Vagina (tissue), 2 donors: ENCODE results near the gene SNX19. TPM values are rescaled to one million over a fixed set of nuclear protein-coding genes. Genes with fewer than 3 reads are reported as not detected.

ENCODE experiments used
- DNase-seq, 2 donors: peaks; one replicate each; pipeline ENCODE4 v3.0.0-alpha.2; 2017; ENCODE audit errors: extremely low spot score in 2 of 2
- H3K27ac ChIP-seq: fragments of 200-600 bp; sonication (generic); one replicate; pipeline ENCODE4 v1.5.1; 2019
- H3K27me3 ChIP-seq: fragments of 200-600 bp; sonication (generic); one replicate; pipeline ENCODE4 v1.5.1; 2019
- H3K36me3 ChIP-seq, 2 donors: fragments of 200-600 bp; sonication (generic); one replicate each; pipeline ENCODE4 v1.5.1; 2017 to 2019
- H3K4me1 ChIP-seq: fragments of 200-600 bp; sonication (generic); one replicate; pipeline ENCODE4 v1.5.1; 2019
- H3K4me3 ChIP-seq, 2 donors: fragments of 200-600 bp; sonication (generic); 1 replicate in 1 of 2; 2 replicates in 1 of 2; pipeline ENCODE4 v1.5.1; 2016 to 2019
- H3K9me3 ChIP-seq: fragments of 200-600 bp; sonication (generic); one replicate; pipeline ENCODE4 v1.5.1; 2019
- POLR2A ChIP-seq, 2 donors: fragments of 450-650 bp; IDR thresholded peaks; one replicate each; pipeline ENCODE4 v1.6.1; 2017; ENCODE audit warnings: antibody characterized with exemption in 2 of 2, mild to moderate bottlenecking in 2 of 2, moderate library complexity in 2 of 2
- POLR2AphosphoS5 ChIP-seq, 2 donors: sonication (generic); formaldehyde crosslinking; IDR thresholded peaks; one replicate each; pipeline ENCODE4 v1.9.0; 2017; ENCODE audit warnings: antibody characterized with exemption in 2 of 2, mild to moderate bottlenecking in 2 of 2, low read depth in 1 of 2; ENCODE audit not compliant: insufficient read depth in 1 of 2
- intact Hi-C: fragments of 100-400 bp; cut with DNase I; formaldehyde crosslinking; loops from one replicate; pipeline ENCODE4 v1.15.1; 2023
- total RNA-seq: library from RNA; depleted of rRNA; stranded (reverse); fragments of >200 nt; gene quantifications from one replicate; pipeline ENCODE4 v1.2.3, GENCODE V29; 2016
- TF ChIP-seq, protein P1 (sequence below), 3 experiments: fragments of 450-650 bp in 2 of 3; fragments of 200-600 bp in 1 of 3; sonication (generic) in 1 of 3; IDR thresholded peaks; one replicate each; pipeline ENCODE4 v1.5.1; 2017 to 2019; ENCODE audit warnings: antibody characterized with exemption in 3 of 3, mild to moderate bottlenecking in 2 of 3, moderate library complexity in 2 of 3

SNX19 gene
- total RNA-seq, 1 donor from 2014 or later = 67.5 TPM

DNA sequence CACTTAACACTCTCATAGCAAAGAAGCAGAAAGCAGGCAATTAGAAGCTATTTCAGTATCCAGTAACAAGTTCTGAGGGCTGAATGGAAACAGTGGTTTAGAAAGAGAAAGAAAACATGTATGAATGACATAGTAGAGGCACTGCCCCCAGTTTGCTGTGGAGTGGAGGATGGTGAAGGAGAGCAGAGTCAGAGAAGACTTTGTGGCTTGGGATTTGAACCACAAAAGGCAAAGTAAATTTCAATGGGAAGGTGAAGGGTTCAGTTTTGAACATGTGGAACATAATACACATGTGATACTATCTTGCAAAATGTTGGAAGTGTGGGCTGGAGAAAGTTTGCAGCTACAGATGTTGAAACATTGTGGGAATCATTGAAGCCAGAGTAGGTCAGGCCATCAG, 81.4 kb downstream of the SNX19 start:
- no peak for TF ChIP-seq POLR2A (IDR thresholded peaks at IDR 0.05)
- H3K9me3 ChIP-seq = no peaks in the 10 kb centered on the region
- peaks cover 22% of the 10 kb centered on the region for H3K4me1 ChIP-seq
- no peak overlapping the region for H3K4me3 ChIP-seq
- intact Hi-C loops = no loop called here
- no peak for DNase-seq
- no peak overlapping the region for H3K27ac ChIP-seq
- no peaks in the 10 kb centered on the region for H3K36me3 ChIP-seq
- H3K27me3 ChIP-seq = no peaks in the 10 kb centered on the region

DNA sequence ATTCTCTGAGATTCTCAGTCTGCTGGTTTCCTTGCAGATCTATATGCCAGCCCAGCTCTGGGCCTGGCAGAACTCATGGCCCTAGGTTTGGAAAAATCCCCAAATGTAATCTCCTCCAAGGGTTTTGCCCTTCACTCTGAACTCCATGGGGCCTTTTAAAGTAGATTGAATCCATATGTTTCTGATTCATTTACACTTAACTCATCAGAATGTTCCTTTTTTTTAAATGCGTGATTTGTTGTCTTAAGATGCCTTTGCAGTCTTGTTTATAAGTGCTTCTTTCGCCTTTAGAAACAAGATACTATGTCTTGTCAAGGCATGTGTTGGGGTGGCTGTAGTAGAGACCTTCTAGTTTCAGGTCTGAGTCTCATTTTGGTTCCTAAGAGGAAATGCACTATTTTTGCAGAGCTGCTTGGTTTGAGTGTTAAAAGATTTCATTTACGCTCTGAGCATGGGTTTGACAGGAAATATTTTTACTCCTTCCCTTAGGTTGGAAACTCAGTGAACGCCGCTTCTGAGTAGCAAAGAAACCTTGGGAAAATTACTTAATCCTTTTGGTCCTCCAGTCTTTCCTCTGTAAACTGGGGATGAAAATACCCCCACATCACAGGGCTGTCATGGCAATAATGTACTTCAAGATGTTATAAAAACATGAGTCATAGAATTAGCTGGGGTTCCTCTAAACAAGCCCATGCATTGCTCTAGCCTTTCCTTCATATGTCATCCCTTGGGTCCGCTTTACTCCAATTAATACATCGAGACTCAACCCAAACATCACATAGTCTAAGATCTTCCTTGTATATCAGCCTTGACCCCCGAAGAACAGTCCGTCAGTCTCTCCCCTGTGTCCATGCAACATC, 83.5 kb downstream of the SNX19 start:
- Histone ChIP-seq H3K4me3 (no peak overlapping the region), H3K9me3 (no peaks in the 10 kb centered on the region), H3K27me3 (no peaks in the 10 kb centered on the region), H3K4me1 (peaks cover 24% of the 10 kb centered on the region), H3K27ac (no peak overlapping the region), H3K36me3 (no peaks in the 10 kb centered on the region)
- DNase-seq = no peak
- intact Hi-C loops = no loop called here
- no peak for TF ChIP-seq POLR2AphosphoS5 (IDR thresholded peaks at IDR 0.05; ENCODE audit: insufficient read depth in 1 of 2, low read depth in 1 of 2)
- TF ChIP-seq, protein P1, sequence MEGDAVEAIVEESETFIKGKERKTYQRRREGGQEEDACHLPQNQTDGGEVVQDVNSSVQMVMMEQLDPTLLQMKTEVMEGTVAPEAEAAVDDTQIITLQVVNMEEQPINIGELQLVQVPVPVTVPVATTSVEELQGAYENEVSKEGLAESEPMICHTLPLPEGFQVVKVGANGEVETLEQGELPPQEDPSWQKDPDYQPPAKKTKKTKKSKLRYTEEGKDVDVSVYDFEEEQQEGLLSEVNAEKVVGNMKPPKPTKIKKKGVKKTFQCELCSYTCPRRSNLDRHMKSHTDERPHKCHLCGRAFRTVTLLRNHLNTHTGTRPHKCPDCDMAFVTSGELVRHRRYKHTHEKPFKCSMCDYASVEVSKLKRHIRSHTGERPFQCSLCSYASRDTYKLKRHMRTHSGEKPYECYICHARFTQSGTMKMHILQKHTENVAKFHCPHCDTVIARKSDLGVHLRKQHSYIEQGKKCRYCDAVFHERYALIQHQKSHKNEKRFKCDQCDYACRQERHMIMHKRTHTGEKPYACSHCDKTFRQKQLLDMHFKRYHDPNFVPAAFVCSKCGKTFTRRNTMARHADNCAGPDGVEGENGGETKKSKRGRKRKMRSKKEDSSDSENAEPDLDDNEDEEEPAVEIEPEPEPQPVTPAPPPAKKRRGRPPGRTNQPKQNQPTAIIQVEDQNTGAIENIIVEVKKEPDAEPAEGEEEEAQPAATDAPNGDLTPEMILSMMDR (IDR thresholded peaks at IDR 0.05) = no peak
- no peak for TF ChIP-seq POLR2A (IDR thresholded peaks at IDR 0.05)

DNA sequence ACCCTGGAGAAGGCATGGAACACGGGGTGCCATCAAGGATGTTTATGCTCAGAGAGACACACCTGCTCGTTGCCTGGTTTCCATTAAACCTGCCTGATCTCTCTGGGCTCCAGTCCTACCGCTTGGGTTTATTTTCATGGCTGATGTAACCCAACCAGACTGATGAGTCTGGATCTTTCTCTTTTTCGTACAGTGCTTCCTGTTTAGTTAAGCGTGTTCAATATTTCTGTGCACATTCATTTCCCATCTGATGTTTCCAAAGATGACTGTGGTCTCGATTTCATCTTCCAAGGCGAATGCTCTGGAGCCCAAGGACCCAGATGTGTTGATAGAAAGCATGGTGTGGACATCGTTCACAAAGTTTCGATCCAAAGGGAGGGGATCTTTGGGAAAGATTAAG, 84.3 kb downstream of the SNX19 start:
- Histone ChIP-seq H3K9me3 (no peaks in the 10 kb centered on the region), H3K27me3 (no peaks in the 10 kb centered on the region), H3K36me3 (no peaks in the 10 kb centered on the region), H3K27ac (no peak overlapping the region), H3K4me1 (peaks cover 24% of the 10 kb centered on the region), H3K4me3 (no peak overlapping the region)
- intact Hi-C loops = no loop called here
- no peak for DNase-seq
- no peak for TF ChIP-seq POLR2A (IDR thresholded peaks at IDR 0.05)
- TF ChIP-seq POLR2AphosphoS5 (IDR thresholded peaks at IDR 0.05; ENCODE audit: insufficient read depth in 1 of 2, low read depth in 1 of 2) = no peak
- TF ChIP-seq, protein P1 (IDR thresholded peaks at IDR 0.05) = no peak

GRCh38 chr11:130831506-130831905, 84.8 kb downstream of the SNX19 start:
- no peaks in the 10 kb centered on the region for H3K27me3 ChIP-seq
- TF ChIP-seq POLR2A (IDR thresholded peaks at IDR 0.05) (no peak), POLR2AphosphoS5 (IDR thresholded peaks at IDR 0.05; ENCODE audit: insufficient read depth in 1 of 2, low read depth in 1 of 2) (no peak)
- TF ChIP-seq, protein P1 (IDR thresholded peaks at IDR 0.05) = no peak
- no peak for DNase-seq
- peaks cover 24% of the 10 kb centered on the region for H3K4me1 ChIP-seq
- no peak overlapping the region for H3K4me3 ChIP-seq
- no peaks in the 10 kb centered on the region for H3K9me3 ChIP-seq
- no peaks in the 10 kb centered on the region for H3K36me3 ChIP-seq
- peak overlapping the region; percentile 1 for H3K27ac ChIP-seq
- intact Hi-C loops = no loop called here

DNA sequence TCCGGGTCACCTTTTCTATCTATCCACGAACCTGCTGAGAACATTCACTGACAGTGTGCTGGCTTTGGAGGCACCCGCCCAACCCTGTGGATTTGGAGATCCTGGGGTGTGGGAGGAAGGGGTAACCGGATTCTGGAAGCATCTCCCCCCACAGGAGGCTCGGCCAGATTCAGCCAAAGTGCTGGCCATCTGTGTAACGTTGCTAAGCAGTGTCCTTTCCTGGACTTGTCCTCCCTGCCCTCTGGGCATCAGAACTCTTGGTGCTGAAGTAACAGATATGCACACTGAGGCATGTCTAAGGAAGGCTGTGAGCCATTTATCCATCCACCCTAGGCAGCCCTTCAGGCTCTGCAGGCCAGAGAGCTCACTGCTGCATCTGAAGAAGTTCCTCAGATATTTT, 85.7 kb downstream of the SNX19 start:
- Histone ChIP-seq H3K36me3 (no peaks in the 10 kb centered on the region), H3K27ac (peak overlapping the region; percentile 36), H3K4me1 (peaks cover 24% of the 10 kb centered on the region), H3K27me3 (no peaks in the 10 kb centered on the region), H3K4me3 (no peak overlapping the region), H3K9me3 (no peaks in the 10 kb centered on the region)
- TF ChIP-seq, protein P1 (IDR thresholded peaks at IDR 0.05) = no peak
- TF ChIP-seq POLR2AphosphoS5 (IDR thresholded peaks at IDR 0.05; ENCODE audit: insufficient read depth in 1 of 2, low read depth in 1 of 2) = no peak
- no peak for TF ChIP-seq POLR2A (IDR thresholded peaks at IDR 0.05)
- intact Hi-C loops = no loop called here
- no peak for DNase-seq
